H9 (cell line): ENCODE results near the gene MRPL34. TPM values are rescaled to one million over a fixed set of nuclear protein-coding genes. Genes with fewer than 3 reads are reported as not detected.

Experiments
- DNase-seq: peaks from one replicate; pipeline ENCODE4 v3.0.0-alpha.2; 2017
- H2AFZ ChIP-seq: one replicate; pipeline ENCODE4 v1.6.1; 2013; ENCODE audit warnings: mild to moderate bottlenecking, low read length, control low read depth, moderate library complexity
- H2AK5ac ChIP-seq: 2 replicates; pipeline ENCODE4 v1.6.1; 2013; ENCODE audit warnings: low read length, control low read depth, mixed read lengths; ENCODE audit not compliant: insufficient read length
- H2BK120ac ChIP-seq: one replicate; pipeline ENCODE4 v1.6.1; 2013; ENCODE audit warnings: low read depth, mild to moderate bottlenecking, low read length, control low read depth, inconsistent platforms; ENCODE audit not compliant: poor library complexity, severe bottlenecking
- H2BK12ac ChIP-seq: 2 replicates; pipeline ENCODE4 v1.6.1; 2013; ENCODE audit warnings: low read length, control low read depth, mixed read lengths, low read depth; ENCODE audit not compliant: insufficient read length
- H2BK15ac ChIP-seq: 2 replicates; pipeline ENCODE4 v1.6.1; 2013; ENCODE audit warnings: low read depth, low read length, control low read depth
- H2BK20ac ChIP-seq: one replicate; pipeline ENCODE4 v1.6.1; 2013; ENCODE audit warnings: low read depth, mild to moderate bottlenecking, low read length, control low read depth, inconsistent platforms; ENCODE audit not compliant: poor library complexity, severe bottlenecking
- H2BK5ac ChIP-seq: 2 replicates; pipeline ENCODE4 v1.6.1; 2013; ENCODE audit warnings: low read length, control low read depth, mixed read lengths; ENCODE audit not compliant: insufficient read length
- H3K14ac ChIP-seq: 2 replicates; pipeline ENCODE4 v1.6.1; 2013; ENCODE audit warnings: low read length, control low read depth; ENCODE audit not compliant: insufficient read depth
- H3K18ac ChIP-seq: 2 replicates; pipeline ENCODE4 v1.6.1; 2013; ENCODE audit warnings: low read depth, mild to moderate bottlenecking, mixed read lengths, low read length, control low read depth; ENCODE audit not compliant: insufficient read length
- H3K23ac ChIP-seq: 2 replicates; pipeline ENCODE4 v1.6.1; 2013; ENCODE audit warnings: low read length, control low read depth, mixed read lengths, low read depth; ENCODE audit not compliant: insufficient read length
- H3K23me2 ChIP-seq: 2 replicates; pipeline ENCODE4 v1.6.1; 2013; ENCODE audit warnings: low read depth, mild to moderate bottlenecking, mixed read lengths, low read length, control low read depth; ENCODE audit not compliant: insufficient read length, poor library complexity, severe bottlenecking
- H3K27ac ChIP-seq: 2 replicates; pipeline ENCODE4 v1.5.1; 2013; ENCODE audit warnings: low read length, control low read depth, mixed read lengths, low read depth; ENCODE audit not compliant: insufficient read length
- H3K27me3 ChIP-seq: 2 replicates; pipeline ENCODE4 v1.6.1; 2013; ENCODE audit warnings: low read length, control low read depth, inconsistent platforms; ENCODE audit not compliant: insufficient read depth
- H3K4ac ChIP-seq: 2 replicates; pipeline ENCODE4 v1.6.1; 2013; ENCODE audit warnings: low read depth, mild to moderate bottlenecking, control low read depth, inconsistent platforms, low read length, moderate library complexity
- H3K4me1 ChIP-seq: 2 replicates; pipeline ENCODE4 v1.6.1; 2013; ENCODE audit warnings: low read length, control low read depth, inconsistent platforms; ENCODE audit not compliant: insufficient read depth
- H3K4me2 ChIP-seq: 2 replicates; pipeline ENCODE4 v1.6.1; 2013; ENCODE audit warnings: low read length, control low read depth, mixed read lengths; ENCODE audit not compliant: insufficient read length, insufficient read depth
- H3K56ac ChIP-seq: 2 replicates; pipeline ENCODE4 v1.6.1; 2013; ENCODE audit warnings: low read depth, mild to moderate bottlenecking, mixed read lengths, low read length, control low read depth; ENCODE audit not compliant: insufficient read length
- H3K79me1 ChIP-seq: 2 replicates; pipeline ENCODE4 v1.6.1; 2013; ENCODE audit warnings: low read depth, mild to moderate bottlenecking, moderate library complexity, low read length, control low read depth, inconsistent platforms; ENCODE audit not compliant: insufficient read depth, poor library complexity, severe bottlenecking
- H3K79me2 ChIP-seq: 2 replicates; pipeline ENCODE4 v1.6.1; 2013; ENCODE audit warnings: low read length, control low read depth, inconsistent platforms; ENCODE audit not compliant: insufficient read depth
- H3K9ac ChIP-seq: 2 replicates; pipeline ENCODE4 v1.6.1; 2013; ENCODE audit warnings: low read length, control low read depth, mixed read lengths; ENCODE audit not compliant: insufficient read length; ENCODE audit errors: extremely low read depth
- H3K9me3 ChIP-seq: one replicate; pipeline ENCODE4 v1.6.1; 2013; ENCODE audit warnings: low read depth, low read length, inconsistent platforms; ENCODE audit not compliant: control insufficient read depth
- H3T11ph ChIP-seq: one replicate; pipeline ENCODE4 v1.6.1; 2013; ENCODE audit warnings: mild to moderate bottlenecking, low read length, control low read depth, inconsistent platforms
- H4K20me1 ChIP-seq: one replicate; pipeline ENCODE4 v1.6.1; 2013; ENCODE audit not compliant: control insufficient read depth, insufficient read length, insufficient read depth
- H4K5ac ChIP-seq: 2 replicates; pipeline ENCODE4 v1.6.1; 2013; ENCODE audit warnings: low read depth, mild to moderate bottlenecking, mixed read lengths, low read length, control low read depth; ENCODE audit not compliant: insufficient read length
- H4K8ac ChIP-seq: replicated peaks from 2 replicates; pipeline ENCODE4 v1.6.1; 2013; ENCODE audit warnings: low read length, control low read depth, mixed read lengths, low read depth; ENCODE audit not compliant: insufficient read length
- H4K91ac ChIP-seq: 2 replicates; pipeline ENCODE4 v1.6.1; 2013; ENCODE audit warnings: low read depth, mild to moderate bottlenecking, moderate library complexity, mixed read lengths, low read length, control low read depth; ENCODE audit not compliant: insufficient read length
- H3K27ac Mint-ChIP-seq, 3 experiments: 2 replicates in 2 of 3; 3 replicates in 1 of 3; pipeline ENCODE4 v1.8.0; 2020 to 2021; ENCODE audit warnings: mixed read lengths in 3 of 3, mild to moderate bottlenecking in 1 of 3, moderate library complexity in 1 of 3
- H3K27me3 Mint-ChIP-seq: 2 replicates; pipeline ENCODE4 v1.8.0; 2021; ENCODE audit warnings: low read depth, mild to moderate bottlenecking, moderate library complexity, mixed read lengths
- H3K36me3 Mint-ChIP-seq, 3 experiments: 2 replicates in 2 of 3; 3 replicates in 1 of 3; pipeline ENCODE4 v1.8.0; 2020 to 2021; ENCODE audit warnings: low read depth in 3 of 3, mixed read lengths in 3 of 3; ENCODE audit not compliant: insufficient read depth in 1 of 3
- H3K4me1 Mint-ChIP-seq, 2 experiments: 2 replicates each; pipeline ENCODE4 v1.8.0; 2020; ENCODE audit warnings: mixed read lengths in 2 of 2
- H3K4me3 Mint-ChIP-seq, 2 experiments: 2 replicates in 1 of 2; 3 replicates in 1 of 2; pipeline ENCODE4 v1.8.0; 2020 to 2021; ENCODE audit warnings: mild to moderate bottlenecking in 2 of 2, mixed read lengths in 2 of 2, moderate library complexity in 1 of 2
- H3K9me3 Mint-ChIP-seq, 2 experiments: 2 replicates in 1 of 2; 3 replicates in 1 of 2; pipeline ENCODE4 v1.8.0; 2020; ENCODE audit warnings: mild to moderate bottlenecking in 2 of 2, mixed read lengths in 2 of 2, moderate library complexity in 1 of 2
- WGBS: extraction: QIAGEN DNeasy Blood & Tissue Kit; methylation state at CpG from one replicate; pipeline ENCODE4 v1.1.7; 2013; ENCODE audit warnings: missing lambda C conversion rate, low lambda C conversion rate, mixed read lengths; ENCODE audit not compliant: insufficient read length; ENCODE audit errors: extremely low coverage; 5-methylcytosine and 5-hydroxymethylcytosine counted together
- total RNA-seq: library from RNA; stranded (reverse); gene quantifications from 2 replicates; pipeline ENCODE4 v1.2.1, GENCODE V29; 2021
- TF ChIP-seq, protein P1 (sequence below): fragments of 200-600 bp; sonication (generic); conservative IDR thresholded peaks from 3 replicates; pipeline ENCODE4 v1.8.0; 2021; ENCODE audit warnings: antibody characterized with exemption, mild to moderate bottlenecking

MRPL34 gene
- total RNA-seq, 1 experiment from 2014 or later: 84.6 TPM

DNA sequence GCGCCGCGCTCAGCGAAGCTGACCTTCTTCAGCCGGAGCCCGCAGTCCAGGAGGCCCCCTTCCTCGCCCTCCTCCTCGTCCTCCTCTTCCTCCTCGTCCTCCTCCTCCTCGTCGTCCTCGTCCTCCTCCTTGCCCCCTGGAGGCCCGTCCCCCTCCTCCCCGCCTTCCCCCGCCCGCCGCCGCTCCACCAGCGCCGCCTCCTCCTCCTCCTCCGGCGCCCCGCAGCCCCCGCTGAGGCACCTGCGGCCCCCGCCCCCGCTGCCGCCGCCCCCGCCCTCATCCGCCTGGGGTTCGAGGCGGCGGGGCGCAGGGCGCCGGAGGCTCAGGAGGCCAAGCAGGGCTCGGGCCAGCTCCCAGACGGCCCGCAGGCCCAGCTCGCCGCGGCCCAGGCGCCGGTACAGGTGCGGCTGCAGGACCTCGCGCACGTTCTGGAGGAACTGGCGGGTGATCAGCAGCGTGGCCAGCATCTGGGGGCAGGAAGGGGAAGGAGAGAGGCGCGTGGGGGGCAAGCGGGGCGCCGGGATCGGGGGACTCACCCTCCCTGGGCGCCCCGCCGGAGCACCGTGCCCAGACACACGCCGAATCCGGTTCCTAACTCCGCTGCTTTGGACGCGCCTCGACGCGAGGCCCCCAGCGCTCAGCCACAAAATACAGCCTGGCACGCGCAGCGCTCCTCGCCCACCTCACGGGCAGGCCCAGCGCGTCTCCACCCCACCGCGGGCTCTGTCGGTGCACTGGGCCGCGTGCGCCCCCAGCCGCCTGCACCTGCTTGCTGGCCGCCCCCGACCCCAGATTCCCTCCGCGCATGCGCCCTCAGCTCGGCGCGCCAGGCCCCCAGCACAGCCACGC, 23.1 kb downstream of the MRPL34 start:
- peak overlapping the region; percentile 37 for H3K4me2 ChIP-seq
- no CpG with 5 or more reads among the region's 94 CpGs for WGBS

More for the DNA sequence above, 23.1 kb downstream of the MRPL34 start:
- peaks cover 6% of the 10 kb centered on the region for H3K23me2 ChIP-seq
- no peak overlapping the region for H4K8ac ChIP-seq
- H3T11ph ChIP-seq: no peak overlapping the region
- no peak overlapping the region for H3K9ac ChIP-seq
- H2BK120ac ChIP-seq: no peak overlapping the region
- no peak overlapping the region for H2BK20ac ChIP-seq
- no peaks in the 10 kb centered on the region for H3K27me3 ChIP-seq
- no peak overlapping the region for H2BK5ac ChIP-seq
- no peak overlapping the region for H4K91ac ChIP-seq
- H3K4me3 Mint-ChIP-seq: peak overlapping the region; percentile 81 to 93
- no peaks in the 10 kb centered on the region for H3K79me2 ChIP-seq
- peak overlapping the region; percentile 51 for H3K18ac ChIP-seq
- no peak overlapping the region for H3K56ac ChIP-seq
- no peaks in the 10 kb centered on the region for H4K20me1 ChIP-seq
- no peak overlapping the region for H2AK5ac ChIP-seq
- TF ChIP-seq, protein P1, sequence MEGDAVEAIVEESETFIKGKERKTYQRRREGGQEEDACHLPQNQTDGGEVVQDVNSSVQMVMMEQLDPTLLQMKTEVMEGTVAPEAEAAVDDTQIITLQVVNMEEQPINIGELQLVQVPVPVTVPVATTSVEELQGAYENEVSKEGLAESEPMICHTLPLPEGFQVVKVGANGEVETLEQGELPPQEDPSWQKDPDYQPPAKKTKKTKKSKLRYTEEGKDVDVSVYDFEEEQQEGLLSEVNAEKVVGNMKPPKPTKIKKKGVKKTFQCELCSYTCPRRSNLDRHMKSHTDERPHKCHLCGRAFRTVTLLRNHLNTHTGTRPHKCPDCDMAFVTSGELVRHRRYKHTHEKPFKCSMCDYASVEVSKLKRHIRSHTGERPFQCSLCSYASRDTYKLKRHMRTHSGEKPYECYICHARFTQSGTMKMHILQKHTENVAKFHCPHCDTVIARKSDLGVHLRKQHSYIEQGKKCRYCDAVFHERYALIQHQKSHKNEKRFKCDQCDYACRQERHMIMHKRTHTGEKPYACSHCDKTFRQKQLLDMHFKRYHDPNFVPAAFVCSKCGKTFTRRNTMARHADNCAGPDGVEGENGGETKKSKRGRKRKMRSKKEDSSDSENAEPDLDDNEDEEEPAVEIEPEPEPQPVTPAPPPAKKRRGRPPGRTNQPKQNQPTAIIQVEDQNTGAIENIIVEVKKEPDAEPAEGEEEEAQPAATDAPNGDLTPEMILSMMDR: no peak
- no peak for DNase-seq
- H3K9me3 ChIP-seq: no peaks in the 10 kb centered on the region
- H3K4ac ChIP-seq: no peak overlapping the region
- H3K14ac ChIP-seq: 0 out of 2 replicates have a peak overlapping the region, but pooled peaks have one; percentile 26
- H3K23ac ChIP-seq: no peak overlapping the region
- H3K36me3 Mint-ChIP-seq: peaks cover 13 to 45% (median 34%) of the 10 kb centered on the region in 3 experiments
- no peaks in the 10 kb centered on the region for H3K4me1 ChIP-seq
- peaks cover 6% of the 10 kb centered on the region for H3K27me3 Mint-ChIP-seq
- H2BK12ac ChIP-seq: no peak overlapping the region
- H4K5ac ChIP-seq: no peak overlapping the region
- H3K27ac Mint-ChIP-seq: no peak overlapping the region
- H2BK15ac ChIP-seq: no peak overlapping the region
- no peak overlapping the region for H2AFZ ChIP-seq
- peaks cover 8 to 32% of the 10 kb centered on the region in 2 experiments for H3K4me1 Mint-ChIP-seq
- no peak overlapping the region for H3K27ac ChIP-seq
- no peaks in the 10 kb centered on the region for H3K79me1 ChIP-seq
- no peaks in the 10 kb centered on the region; a peak in 1 of 5 replicates for H3K9me3 Mint-ChIP-seq
